H1 (cell line): ENCODE data around the gene CBLC. TPM values are rescaled to one million over a fixed set of nuclear protein-coding genes. Genes with fewer than 3 reads are reported as not detected.

ENCODE experiments used
- CBX8 ChIP-seq: fragments of 300-800, 300-1000 bp; sonication (generic); IDR thresholded peaks from 2 replicates; pipeline ENCODE4 v1.7.1; 2016; ENCODE audit warnings: low read depth, low read length, borderline replicate concordance
- E2F6 ChIP-seq: IDR thresholded peaks from 2 replicates; pipeline ENCODE4 v1.6.1; 2012; ENCODE audit warnings: inconsistent platforms
- KDM4A ChIP-seq: IDR thresholded peaks from one replicate; pipeline ENCODE4 v1.7.1; 2012; ENCODE audit warnings: low read depth, mild to moderate bottlenecking, moderate library complexity, low read length, inconsistent platforms; ENCODE audit not compliant: severe bottlenecking
- TBP ChIP-seq: IDR thresholded peaks from 2 replicates; pipeline ENCODE4 v1.6.1; 2011; ENCODE audit warnings: low read depth, low read length, improper control_type of control experiment
- polyA plus RNA-seq, 7 experiments: library from polyadenylated mRNA; depleted of rRNA in 3 of 7; stranded (reverse) in 5 of 7; unstranded in 2 of 7; fragments of >200 nt in 5 of 7; fragments of 200-250 nt in 2 of 7; gene quantifications; 1 replicate in 5 of 7; 2 replicates in 1 of 7; 4 replicates in 1 of 7; pipeline versions ENCODE4 v1.2.1 to v1.2.3, GENCODE V29; 2011 to 2013; ENCODE audit warnings: missing spikeins in 2 of 7, mixed read lengths in 2 of 7
- total RNA-seq: library from RNA; stranded (reverse); fragmentation: NEBNext Ultra II Directional; extraction: Animal tissue kit (Norgen Biotek cat#: 25700); gene quantifications from 2 replicates; pipeline ENCODE4 v1.2.1, GENCODE V29; 2021
- TF ChIP-seq, protein P1 (sequence below): fragments of 300-600 bp; sonication (generic); IDR thresholded peaks from 2 replicates; pipeline ENCODE4 v1.7.1; 2012; ENCODE audit warnings: low read length, moderate library complexity, mild to moderate bottlenecking, inconsistent platforms; ENCODE audit not compliant: insufficient replicate concordance

The CBLC gene
- total and polyA plus RNA-seq, 2 of the 8 experiments (the other 6 are each of a cell fraction or from before 2014, with no cell fraction given), result 17.4 to 35.7 TPM

DNA sequence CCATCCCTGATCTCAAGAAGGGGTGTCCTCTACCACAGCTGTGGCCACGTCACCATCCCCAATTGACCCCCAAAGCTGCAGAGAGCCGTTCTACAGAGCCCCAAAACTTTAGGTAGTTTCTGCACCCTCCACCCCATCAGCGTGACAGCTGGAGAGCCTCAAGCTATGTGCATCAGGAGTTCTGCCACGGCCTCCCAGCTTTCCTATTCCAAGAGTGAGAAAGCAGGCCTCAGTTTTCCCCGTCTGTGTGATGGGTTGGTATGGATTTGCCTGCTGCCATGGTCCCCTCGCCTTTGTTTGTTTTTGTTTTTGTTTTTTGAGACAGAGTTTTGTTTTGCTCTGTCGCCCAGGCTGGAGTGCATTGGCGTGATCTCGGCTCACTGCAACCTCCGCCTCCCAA lies 27.7 kb upstream of the CBLC start (continued):
- TF ChIP-seq, protein P1, sequence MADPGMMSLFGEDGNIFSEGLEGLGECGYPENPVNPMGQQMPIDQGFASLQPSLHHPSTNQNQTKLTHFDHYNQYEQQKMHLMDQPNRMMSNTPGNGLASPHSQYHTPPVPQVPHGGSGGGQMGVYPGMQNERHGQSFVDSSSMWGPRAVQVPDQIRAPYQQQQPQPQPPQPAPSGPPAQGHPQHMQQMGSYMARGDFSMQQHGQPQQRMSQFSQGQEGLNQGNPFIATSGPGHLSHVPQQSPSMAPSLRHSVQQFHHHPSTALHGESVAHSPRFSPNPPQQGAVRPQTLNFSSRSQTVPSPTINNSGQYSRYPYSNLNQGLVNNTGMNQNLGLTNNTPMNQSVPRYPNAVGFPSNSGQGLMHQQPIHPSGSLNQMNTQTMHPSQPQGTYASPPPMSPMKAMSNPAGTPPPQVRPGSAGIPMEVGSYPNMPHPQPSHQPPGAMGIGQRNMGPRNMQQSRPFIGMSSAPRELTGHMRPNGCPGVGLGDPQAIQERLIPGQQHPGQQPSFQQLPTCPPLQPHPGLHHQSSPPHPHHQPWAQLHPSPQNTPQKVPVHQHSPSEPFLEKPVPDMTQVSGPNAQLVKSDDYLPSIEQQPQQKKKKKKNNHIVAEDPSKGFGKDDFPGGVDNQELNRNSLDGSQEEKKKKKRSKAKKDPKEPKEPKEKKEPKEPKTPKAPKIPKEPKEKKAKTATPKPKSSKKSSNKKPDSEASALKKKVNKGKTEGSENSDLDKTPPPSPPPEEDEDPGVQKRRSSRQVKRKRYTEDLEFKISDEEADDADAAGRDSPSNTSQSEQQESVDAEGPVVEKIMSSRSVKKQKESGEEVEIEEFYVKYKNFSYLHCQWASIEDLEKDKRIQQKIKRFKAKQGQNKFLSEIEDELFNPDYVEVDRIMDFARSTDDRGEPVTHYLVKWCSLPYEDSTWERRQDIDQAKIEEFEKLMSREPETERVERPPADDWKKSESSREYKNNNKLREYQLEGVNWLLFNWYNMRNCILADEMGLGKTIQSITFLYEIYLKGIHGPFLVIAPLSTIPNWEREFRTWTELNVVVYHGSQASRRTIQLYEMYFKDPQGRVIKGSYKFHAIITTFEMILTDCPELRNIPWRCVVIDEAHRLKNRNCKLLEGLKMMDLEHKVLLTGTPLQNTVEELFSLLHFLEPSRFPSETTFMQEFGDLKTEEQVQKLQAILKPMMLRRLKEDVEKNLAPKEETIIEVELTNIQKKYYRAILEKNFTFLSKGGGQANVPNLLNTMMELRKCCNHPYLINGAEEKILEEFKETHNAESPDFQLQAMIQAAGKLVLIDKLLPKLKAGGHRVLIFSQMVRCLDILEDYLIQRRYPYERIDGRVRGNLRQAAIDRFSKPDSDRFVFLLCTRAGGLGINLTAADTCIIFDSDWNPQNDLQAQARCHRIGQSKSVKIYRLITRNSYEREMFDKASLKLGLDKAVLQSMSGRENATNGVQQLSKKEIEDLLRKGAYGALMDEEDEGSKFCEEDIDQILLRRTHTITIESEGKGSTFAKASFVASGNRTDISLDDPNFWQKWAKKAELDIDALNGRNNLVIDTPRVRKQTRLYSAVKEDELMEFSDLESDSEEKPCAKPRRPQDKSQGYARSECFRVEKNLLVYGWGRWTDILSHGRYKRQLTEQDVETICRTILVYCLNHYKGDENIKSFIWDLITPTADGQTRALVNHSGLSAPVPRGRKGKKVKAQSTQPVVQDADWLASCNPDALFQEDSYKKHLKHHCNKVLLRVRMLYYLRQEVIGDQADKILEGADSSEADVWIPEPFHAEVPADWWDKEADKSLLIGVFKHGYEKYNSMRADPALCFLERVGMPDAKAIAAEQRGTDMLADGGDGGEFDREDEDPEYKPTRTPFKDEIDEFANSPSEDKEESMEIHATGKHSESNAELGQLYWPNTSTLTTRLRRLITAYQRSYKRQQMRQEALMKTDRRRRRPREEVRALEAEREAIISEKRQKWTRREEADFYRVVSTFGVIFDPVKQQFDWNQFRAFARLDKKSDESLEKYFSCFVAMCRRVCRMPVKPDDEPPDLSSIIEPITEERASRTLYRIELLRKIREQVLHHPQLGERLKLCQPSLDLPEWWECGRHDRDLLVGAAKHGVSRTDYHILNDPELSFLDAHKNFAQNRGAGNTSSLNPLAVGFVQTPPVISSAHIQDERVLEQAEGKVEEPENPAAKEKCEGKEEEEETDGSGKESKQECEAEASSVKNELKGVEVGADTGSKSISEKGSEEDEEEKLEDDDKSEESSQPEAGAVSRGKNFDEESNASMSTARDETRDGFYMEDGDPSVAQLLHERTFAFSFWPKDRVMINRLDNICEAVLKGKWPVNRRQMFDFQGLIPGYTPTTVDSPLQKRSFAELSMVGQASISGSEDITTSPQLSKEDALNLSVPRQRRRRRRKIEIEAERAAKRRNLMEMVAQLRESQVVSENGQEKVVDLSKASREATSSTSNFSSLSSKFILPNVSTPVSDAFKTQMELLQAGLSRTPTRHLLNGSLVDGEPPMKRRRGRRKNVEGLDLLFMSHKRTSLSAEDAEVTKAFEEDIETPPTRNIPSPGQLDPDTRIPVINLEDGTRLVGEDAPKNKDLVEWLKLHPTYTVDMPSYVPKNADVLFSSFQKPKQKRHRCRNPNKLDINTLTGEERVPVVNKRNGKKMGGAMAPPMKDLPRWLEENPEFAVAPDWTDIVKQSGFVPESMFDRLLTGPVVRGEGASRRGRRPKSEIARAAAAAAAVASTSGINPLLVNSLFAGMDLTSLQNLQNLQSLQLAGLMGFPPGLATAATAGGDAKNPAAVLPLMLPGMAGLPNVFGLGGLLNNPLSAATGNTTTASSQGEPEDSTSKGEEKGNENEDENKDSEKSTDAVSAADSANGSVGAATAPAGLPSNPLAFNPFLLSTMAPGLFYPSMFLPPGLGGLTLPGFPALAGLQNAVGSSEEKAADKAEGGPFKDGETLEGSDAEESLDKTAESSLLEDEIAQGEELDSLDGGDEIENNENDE, result no peak
- TF ChIP-seq KDM4A (no peak), TBP (no peak), CBX8 (no peak), E2F6 (no peak)
